SU-DHL-6 (cell line): Measurements from ENCODE around the gene SH3RF3.

Source experiments
- EZH2phosphoT487 ChIP-seq: fragments of 200-600 bp; sonication (generic), shearing (Covaris generic); conservative IDR thresholded peaks from 2 replicates; pipeline ENCODE4 v1.6.1; 2018; ENCODE audit warnings: mild to moderate bottlenecking, antibody characterized with exemption, low read length, moderate library complexity, mixed read lengths
- TF ChIP-seq, protein P1 (sequence below): fragments of 200-600 bp; sonication (generic); IDR thresholded peaks from one replicate; pipeline ENCODE4 v1.5.1; 2017; ENCODE audit warnings: antibody characterized with exemption, mild to moderate bottlenecking, low read length, moderate library complexity; ENCODE audit not compliant: insufficient read depth, poor library complexity, severe bottlenecking

DNA sequence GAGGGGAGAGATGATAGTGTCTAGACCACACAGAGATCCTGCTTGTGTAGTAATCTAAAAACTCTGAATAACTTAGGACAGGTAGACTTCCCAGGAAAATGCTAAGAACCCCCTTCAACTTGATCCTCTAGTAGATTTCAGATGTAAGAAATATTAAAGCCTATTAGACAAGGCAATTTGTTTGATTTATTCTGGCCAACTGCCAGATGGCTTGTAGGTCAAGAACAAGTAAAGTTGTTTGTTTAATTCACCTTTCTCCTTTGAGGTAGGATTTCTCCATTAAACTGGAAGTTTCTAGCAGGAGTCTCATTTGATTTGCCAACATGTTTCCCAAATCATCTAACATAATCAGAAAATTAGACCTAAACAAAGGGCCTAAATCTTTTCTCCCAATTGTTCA lies 48.6 kb downstream of the SH3RF3 start:
- TF ChIP-seq, protein P1, sequence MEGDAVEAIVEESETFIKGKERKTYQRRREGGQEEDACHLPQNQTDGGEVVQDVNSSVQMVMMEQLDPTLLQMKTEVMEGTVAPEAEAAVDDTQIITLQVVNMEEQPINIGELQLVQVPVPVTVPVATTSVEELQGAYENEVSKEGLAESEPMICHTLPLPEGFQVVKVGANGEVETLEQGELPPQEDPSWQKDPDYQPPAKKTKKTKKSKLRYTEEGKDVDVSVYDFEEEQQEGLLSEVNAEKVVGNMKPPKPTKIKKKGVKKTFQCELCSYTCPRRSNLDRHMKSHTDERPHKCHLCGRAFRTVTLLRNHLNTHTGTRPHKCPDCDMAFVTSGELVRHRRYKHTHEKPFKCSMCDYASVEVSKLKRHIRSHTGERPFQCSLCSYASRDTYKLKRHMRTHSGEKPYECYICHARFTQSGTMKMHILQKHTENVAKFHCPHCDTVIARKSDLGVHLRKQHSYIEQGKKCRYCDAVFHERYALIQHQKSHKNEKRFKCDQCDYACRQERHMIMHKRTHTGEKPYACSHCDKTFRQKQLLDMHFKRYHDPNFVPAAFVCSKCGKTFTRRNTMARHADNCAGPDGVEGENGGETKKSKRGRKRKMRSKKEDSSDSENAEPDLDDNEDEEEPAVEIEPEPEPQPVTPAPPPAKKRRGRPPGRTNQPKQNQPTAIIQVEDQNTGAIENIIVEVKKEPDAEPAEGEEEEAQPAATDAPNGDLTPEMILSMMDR: no peak
- no peak for TF ChIP-seq EZH2phosphoT487
